ENCODE data around the gene UIMC1.

GRCh38 chr5:176899946-176900779, 106.4 kb downstream of the UIMC1 start:
- TF ChIP-seq CTCF (IDR thresholded peaks at IDR 0.05; ENCODE audit: low read depth, low read length, poor library complexity, severe bottlenecking), result no peak
- no peak for TF ChIP-seq EZH2phosphoT487 (IDR thresholded peaks at IDR 0.05; ENCODE audit: borderline replicate concordance, low read length)
